Measurements from ENCODE around the gene UVSSA.
"Not testable (repeated sequence)": the region's sequence is repeated elsewhere in the genome, so short reads cannot be mapped to it uniquely, and the experiment has no call there.

Gene UVSSA

GRCh38 chr4:1377606-1378261 lies 30.7 kb downstream of the UVSSA start:
- no peak for DNase-seq (ENCODE audit: low read depth)

DNA sequence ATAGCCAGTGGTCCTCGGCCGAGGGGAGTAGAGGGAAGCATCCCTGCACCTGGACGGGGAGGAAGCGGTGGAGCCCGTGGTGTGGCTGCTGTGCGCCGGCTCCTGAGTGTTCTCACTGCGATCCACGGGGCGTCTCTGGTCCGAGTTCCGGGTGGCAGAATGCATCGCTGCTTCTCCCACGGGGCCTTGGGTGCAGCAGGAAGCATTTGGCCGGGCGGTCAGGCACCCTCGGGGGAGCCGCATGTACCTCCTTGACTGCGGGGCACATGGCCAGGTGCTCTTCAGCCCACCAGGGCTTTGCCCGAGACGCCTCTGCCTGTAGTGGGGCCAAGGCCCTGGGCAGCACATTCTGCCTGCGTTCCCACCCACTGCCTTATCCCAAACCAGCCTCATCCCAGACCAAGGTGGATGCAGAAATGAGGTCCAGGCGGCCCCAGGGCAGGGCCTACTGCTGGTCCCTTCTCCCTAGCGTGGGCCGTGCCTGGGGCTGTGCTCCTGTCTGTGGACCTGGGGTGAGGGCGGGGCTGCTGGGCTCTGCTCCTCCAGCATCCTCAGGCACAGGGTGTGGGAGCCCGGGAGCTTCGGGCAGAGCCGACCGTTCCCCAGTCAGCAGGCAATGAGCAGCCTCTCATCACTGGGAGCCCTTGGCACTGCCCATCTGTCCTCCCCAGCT lies 31.7 kb downstream of the UVSSA start:
- DNase-seq (ENCODE audit: low read depth) = no peak

DNA sequence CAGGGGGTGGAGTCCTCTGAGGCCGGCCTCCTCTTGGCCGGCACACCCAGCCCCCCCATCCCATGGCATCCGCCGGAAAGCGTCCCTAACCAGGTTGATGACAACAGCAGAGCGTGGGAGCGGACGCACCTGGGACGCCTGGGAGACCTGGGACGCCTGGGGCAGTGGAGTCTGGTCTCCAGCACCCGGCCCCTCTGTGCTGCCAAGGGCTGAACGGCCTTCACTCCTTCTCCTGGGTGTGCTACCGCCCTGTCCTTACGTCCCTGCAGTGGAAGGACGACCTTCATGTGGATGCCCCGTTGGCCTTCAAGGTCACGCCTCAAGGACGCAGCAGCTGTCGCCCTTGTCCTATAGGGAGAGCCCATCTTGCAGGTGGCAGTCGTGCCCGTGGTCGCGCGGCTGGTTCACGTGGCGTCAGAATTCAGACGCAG lies 32.4 kb downstream of the UVSSA start:
- DNase-seq (ENCODE audit: low read depth) = no peak

DNA sequence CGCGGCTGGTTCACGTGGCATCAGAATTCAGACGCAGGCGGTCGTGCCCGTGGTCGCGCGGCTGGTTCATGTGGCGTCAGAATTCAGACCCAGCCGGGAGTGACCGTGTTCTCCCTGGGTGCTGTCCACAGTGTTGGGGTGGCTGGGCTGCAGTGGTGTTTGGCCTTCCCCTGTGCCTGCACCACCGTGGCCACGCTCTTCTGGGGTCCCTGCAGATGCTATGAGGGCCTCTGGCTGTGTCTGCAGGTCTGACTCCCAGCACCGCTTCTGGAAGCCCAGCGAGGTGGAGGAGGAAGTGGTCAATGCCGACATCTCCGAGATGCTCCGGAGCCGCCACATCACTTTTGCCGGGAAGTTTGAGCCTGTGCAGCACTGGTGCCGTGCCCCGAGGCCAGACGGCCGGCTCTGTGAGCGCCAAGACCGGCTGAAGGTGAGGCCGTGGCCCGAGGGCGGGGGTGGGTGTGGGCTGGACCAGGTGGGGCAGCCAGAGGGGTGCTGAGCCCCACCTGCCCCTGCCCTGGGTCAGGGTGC lies 32.9 kb downstream of the UVSSA start:
- DNase-seq (ENCODE audit: low read depth) = no peak

- no peak for DNase-seq (ENCODE audit: low read depth)
Observed at GRCh38 chr4:1380368-1381151, 33.6 kb downstream of the UVSSA start.

GRCh38 chr4:1381181-1381621 lies 34.2 kb downstream of the UVSSA start:
- DNase-seq (ENCODE audit: low read depth) = no peak

DNA sequence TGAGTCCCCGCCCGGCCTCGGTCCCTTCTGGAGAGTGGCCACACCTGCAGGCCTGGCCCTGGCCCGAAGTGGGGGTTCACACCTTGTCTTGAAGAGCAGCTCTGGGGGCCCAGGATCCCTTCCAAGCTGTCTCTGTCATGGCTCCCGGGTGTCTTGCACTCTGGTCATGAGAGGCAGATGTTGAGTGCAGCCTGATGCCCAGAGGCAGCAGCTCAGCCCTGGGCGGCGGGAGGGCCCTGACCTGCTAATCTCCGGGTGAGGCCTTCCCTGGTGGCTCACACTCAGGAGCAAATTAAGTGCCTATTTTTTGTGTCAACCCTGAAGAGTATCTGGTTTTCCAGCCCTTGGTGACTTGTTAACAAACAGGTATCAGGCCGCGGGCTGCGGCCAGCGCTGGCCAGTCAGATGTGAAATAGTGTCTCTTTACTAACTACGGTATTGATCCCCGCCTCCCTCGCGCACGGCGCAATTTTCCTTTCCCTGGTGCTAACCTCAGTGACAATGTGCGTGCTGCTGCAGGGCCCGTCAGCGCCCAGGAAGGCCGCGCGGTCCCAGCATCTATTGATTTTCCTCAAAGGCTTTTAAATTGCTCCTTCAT lies 35.0 kb downstream of the UVSSA start:
- DNase-seq (ENCODE audit: low read depth) = no peak

DNA sequence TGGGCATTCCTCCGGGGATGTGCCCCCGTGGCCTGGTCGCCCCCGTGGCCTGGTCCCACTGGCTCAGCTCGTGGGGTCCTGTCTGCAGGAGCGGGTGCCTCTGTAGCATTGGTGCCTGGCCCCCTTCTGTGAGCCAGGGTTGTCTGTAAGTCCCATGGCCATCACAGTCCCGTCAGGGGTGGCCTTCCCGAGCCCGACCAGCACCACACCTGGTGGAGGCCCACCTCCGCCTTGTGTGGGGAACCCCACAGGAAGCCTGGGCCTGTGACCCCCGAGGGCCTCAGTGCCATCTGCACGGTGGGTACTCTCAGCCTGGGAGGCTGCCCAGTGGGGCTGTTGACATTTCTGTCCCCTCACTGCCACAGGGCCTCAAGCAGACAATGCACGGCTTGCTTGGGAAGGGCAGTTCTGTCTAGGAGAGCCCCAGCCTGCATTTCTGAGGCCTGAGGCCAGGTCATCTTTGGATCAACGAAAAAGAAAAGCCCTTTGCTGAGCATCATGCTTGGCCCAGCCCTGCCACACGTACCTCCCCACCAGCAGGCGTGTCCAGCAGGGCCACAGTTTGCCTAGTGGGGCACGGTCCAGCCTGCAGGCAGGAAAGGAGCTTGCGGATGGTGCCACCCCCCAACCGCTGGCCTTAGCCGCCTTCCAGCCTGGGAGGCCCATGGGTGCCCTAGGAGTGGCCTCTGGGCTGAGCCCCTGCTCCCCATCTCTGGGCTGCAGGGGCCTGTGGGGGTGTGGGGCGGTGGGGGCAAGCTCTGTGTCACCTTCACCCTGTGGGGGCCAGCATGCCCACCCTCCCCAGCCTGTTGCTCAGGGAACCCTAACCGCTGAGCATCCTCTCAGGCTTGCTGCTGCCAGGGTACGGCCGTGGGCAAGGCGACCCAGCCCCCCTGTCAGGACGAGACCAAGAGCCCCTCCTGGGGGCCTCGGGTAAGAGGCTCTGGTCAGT lies 36.0 kb downstream of the UVSSA start:
- no peak for DNase-seq (ENCODE audit: low read depth)

DNA sequence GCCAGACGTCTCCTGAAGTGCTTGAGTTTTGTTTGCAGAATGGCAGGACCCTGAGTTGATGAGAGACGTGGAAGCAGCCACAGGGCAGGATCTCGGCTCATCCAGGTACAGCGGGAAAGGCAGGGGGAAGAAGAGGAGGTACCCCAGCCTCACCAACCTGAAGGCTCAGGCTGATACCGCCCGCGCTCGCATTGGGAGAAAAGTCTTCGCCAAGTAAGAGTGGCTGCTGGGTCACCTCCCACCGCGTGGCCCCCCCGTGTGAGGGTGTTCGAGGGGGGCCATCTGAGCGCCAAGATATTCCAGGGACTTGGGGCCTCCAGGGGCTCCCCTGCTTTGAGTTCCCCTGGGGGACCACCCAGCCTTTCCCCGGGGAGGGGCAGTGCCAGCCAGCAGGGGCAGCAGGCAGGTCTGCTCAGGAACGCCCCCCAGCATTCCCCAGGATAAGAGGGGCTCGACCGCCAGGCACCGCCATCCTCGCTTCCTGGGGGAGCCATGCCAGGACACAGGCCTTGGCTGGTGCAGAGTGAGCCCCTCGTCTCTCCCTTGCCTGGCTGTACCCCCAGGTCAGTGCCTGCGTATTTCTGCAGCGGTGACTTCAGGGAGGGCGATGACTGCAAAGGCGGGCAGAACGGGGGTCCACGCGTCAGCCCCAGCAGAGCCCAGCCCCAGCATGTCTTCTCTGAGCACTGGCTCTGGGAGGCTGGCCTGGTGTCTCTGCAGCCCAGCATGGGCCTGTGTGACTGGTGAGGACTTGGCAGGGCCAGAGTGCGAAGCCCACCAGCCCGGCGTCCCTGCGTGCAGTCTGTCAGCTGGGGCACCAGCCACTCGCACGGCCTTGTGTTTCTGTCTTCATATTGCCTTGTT lies 37.0 kb downstream of the UVSSA start:
- no peak for DNase-seq (ENCODE audit: low read depth)

DNA sequence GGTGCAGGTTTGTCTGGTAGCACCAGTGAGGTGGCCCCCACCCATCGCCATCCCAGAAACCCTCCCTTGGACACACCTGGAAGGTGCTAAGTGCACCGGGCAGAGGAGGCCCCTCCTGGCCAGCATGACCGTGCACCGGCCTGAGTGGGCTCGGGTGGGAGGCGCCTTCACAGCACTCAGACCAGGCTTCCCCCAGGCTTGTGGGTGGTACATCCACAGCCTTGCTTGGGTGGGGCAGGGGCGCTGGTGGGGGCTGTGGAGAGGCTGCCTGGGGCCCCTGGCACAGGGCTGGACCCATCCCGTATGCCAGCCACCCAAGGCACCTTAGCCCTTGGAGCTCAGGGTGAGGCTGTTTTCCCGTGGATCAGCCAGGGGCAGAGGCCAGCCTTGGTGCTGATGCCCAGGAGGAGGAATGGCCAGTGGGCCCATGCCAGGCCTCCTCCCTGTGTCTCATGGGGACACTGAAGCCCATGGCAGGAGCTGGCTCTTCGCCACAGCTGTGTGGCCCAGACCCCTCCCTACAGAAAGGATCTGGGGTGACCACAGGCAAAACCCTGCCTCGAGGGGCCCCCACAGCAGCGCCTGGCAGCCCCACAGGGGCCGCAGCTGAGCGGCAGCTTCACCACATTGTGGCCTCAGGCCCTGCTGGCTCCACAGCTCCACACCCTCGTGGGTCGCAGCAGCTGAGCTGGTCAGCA lies 37.8 kb downstream of the UVSSA start:
- DNase-seq (ENCODE audit: low read depth) = no peak

GRCh38 chr4:1385373-1386340 lies 38.6 kb downstream of the UVSSA start:
- DNase-seq (ENCODE audit: low read depth) = no peak

DNA sequence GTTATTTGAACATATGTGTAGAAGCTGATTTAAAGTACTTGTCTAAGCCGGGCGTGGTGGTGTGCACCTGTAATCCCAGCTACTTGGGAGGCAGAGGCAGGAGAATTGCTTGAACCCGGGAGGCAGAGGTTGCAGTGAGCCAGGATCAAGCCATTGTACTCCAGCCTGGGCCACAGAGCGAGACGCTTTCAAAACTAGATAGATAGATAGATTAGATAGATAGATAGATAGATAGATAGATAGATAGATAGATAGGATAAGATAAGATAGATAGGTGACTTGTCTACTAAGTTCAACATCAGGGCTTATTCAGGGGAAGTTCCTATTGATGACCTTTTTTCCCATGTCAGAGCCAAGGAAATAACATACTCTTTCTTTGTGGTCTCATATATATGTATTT lies 46.4 kb downstream of the UVSSA start:
- not testable (repeated sequence) for DNase-seq (ENCODE audit: low read depth)

GRCh38 chr4:1393866-1394265 lies 46.9 kb downstream of the UVSSA start:
- no peak for DNase-seq (ENCODE audit: low read depth)

DNA sequence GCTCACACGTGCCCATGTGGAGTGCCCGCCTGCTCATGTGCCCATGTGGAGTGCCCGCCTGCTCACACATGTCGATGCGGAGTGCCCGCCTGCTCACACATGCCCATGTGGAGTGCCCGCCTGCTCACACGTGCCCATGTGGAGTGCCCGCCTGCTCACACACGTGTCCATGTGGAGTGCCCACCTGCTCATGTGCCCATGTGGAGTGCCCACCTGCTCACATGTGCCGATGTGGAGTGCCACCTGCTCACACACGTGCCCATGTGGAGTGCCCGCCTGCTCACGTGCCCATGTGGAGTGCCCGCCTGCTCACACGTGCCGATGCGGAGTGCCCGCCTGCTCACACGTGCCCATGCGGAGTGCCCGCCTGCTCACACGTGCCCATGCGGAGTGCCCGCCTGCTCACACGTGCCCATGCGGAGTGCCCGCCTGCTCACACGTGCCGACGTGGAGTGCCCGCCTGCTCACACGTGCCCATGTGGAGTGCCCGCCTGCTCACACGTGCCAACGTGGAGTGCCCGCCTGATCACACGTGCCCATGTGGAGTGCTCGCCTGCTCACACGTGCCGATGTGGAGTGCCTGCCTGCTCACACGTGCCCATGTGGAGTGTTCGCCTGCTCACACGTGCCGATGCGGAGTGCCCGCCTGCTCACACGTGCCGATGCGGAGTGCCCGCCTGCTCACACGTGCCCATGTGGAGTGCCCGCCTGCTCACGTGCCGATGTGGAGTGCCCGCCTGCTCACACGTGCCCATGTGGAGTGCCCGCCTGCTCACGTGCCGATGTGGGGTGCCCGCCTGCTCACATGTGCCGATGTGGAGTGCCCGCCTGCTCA lies 47.8 kb downstream of the UVSSA start:
- not testable (repeated sequence) for DNase-seq (ENCODE audit: low read depth)

GRCh38 chr4:1395389-1395820 lies 48.4 kb downstream of the UVSSA start:
- DNase-seq (ENCODE audit: low read depth) = not testable (repeated sequence)

DNA sequence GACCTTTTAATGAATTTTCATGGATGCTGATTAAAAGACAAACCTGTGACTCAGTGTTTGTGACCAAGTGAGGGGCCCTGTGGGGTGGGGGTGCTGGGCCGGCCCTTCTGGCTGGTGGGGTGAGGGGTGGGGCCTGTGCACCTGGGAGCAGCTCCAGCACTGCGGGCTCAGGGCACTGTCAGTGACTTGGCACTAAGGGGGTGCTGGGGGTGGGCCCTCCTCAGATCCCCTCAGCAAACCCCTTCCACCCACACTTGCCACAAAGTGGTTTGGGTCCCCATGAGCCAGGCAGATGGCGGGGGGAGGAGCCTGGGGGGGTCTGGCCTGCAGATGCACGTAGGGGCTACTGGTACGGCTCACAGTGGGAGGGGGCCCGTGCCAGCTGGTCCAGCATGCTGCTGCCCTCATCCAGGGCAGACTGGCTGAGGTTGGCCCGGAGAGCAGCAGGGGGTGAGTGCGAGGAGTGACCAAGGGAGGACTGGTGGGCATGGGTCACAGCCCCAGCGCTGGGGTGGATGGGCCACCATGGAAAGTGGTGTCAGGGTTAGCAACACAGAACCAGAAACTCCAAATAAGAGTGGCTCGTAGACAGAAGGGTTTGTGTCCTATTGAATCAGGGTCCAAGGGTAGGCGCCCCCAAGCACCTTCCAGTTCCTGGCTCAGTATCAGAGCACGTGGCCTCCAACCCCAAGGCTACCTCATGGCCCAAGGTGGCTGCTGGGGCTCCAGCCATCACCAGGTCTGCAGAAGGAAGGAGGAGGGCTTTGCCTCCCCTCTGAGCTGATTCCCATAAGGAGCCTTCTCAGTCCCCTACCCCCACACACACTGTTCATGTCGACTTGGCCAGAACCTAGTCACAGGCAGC lies 49.2 kb downstream of the UVSSA start:
- DNase-seq (ENCODE audit: low read depth) = no peak

Data from activated T-cell treated with anti-CD3 and anti-CD28 coated beads for 24 hours (primary cell).